Ascending aorta (tissue), 2 donors: ENCODE measurements around the gene RGS19. TPM values are rescaled to one million over a fixed set of nuclear protein-coding genes. Genes with fewer than 3 reads are reported as not detected.

Experiments used
- DNase-seq, 2 donors: peaks; one replicate each; pipeline ENCODE4 v3.0.0-alpha.2; 2019; ENCODE audit warnings: low spot score in 2 of 2
- H3K27ac ChIP-seq, 2 donors: fragments of 200-600 bp; sonication (generic); one replicate each; pipeline ENCODE4 v1.5.1; 2016 to 2017; ENCODE audit warnings: mild to moderate bottlenecking in 1 of 2
- H3K27me3 ChIP-seq: fragments of 200-600 bp; sonication (generic); one replicate; pipeline ENCODE4 v1.5.1; 2017
- H3K36me3 ChIP-seq, 2 donors: fragments of 200-600 bp; sonication (generic); one replicate each; pipeline ENCODE4 v1.5.1; 2016
- H3K4me1 ChIP-seq, 2 donors: fragments of 200-600 bp; sonication (generic); one replicate each; pipeline ENCODE4 v1.5.1; 2016 to 2017; ENCODE audit warnings: mild to moderate bottlenecking in 1 of 2
- H3K4me3 ChIP-seq, 2 donors: fragments of 200-600 bp; sonication (generic); one replicate each; pipeline ENCODE4 v1.5.1; 2016 to 2017; ENCODE audit warnings: mild to moderate bottlenecking in 1 of 2
- H3K9me3 ChIP-seq, 2 donors: fragments of 200-600 bp; sonication (generic); one replicate each; pipeline ENCODE4 v1.5.1; 2016
- CTCF ChIP-seq, 3 experiments: fragments of 200-600 bp in 2 of 3; fragments of 450-650 bp in 1 of 3; sonication (generic) in 2 of 3; IDR thresholded peaks; one replicate each; pipeline ENCODE4 v1.5.1; 2016 to 2019; ENCODE audit warnings: antibody characterized with exemption in 3 of 3, mild to moderate bottlenecking in 1 of 3, moderate library complexity in 1 of 3
- intact Hi-C: fragments of 100-400 bp; cut with DNase I; formaldehyde crosslinking; loops from one replicate; pipeline ENCODE4 v1.15.1; 2023
- total RNA-seq: library from RNA; depleted of rRNA; stranded (reverse); fragments of >200 nt; gene quantifications from one replicate; pipeline ENCODE4 v1.1.0, GENCODE V29; 2016

RGS19 gene
- total RNA-seq, 1 donor from 2014 or later = 109 TPM

DNA sequence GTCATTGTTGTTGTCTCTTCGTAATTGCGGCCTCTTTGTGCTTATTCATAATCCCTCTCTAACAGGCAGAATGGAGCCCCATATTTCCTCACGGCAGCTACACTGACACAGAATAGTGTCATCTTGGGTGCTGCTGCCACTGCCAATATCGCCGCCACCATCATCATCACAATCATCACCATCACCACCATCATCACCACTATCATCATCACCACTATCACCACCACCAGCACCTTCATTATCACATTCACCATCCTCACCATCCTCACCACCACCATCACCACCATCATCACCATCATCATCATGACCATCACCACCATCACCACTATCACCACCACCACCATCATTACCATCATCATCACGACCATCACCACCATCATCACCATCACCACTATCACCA, 17.2 kb upstream of the RGS19 start:
- intact Hi-C loops = no loop called here
- Histone ChIP-seq H3K9me3 (no peaks in the 10 kb centered on the region), H3K27me3 (no peaks in the 10 kb centered on the region), H3K4me1 (no peaks in the 10 kb centered on the region), H3K36me3 (no peaks in the 10 kb centered on the region), H3K27ac (no peak overlapping the region), H3K4me3 (no peak overlapping the region)
- no peak for TF ChIP-seq CTCF (IDR thresholded peaks at IDR 0.05)
- no peak for DNase-seq

DNA sequence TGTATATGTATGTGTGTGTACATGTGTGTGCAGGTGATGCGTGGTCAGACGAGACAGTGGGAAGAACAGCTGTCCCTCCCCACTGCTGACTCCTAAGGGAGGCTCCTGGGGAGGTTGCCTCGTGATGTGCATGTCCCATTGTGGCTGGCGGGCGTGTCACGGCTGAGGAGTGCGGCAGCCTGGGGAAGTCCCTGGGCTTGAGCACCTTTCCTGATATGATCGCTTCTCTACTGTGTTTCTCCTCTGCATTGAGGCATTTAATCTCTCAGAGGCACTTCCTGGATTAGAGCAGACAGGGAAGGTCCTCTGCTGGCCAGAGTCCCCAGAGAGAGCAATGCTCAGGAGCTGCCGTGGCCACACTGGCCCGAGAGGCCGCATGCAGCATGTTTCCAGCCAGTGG, 16.6 kb upstream of the RGS19 start:
- intact Hi-C loops = no loop called here
- Histone ChIP-seq H3K36me3 (no peaks in the 10 kb centered on the region), H3K27ac (no peak overlapping the region), H3K9me3 (no peaks in the 10 kb centered on the region), H3K27me3 (no peaks in the 10 kb centered on the region), H3K4me3 (no peak overlapping the region), H3K4me1 (no peaks in the 10 kb centered on the region)
- TF ChIP-seq CTCF (IDR thresholded peaks at IDR 0.05) = no peak
- no peak for DNase-seq

- no peak overlapping the region for H3K4me3 ChIP-seq
- DNase-seq = no peak
- no peaks in the 10 kb centered on the region for H3K36me3 ChIP-seq
- H3K27ac ChIP-seq = no peak overlapping the region
- no peak for TF ChIP-seq CTCF (IDR thresholded peaks at IDR 0.05)
- intact Hi-C loops = no loop called here
- H3K4me1 ChIP-seq = no peaks in the 10 kb centered on the region
- H3K27me3 ChIP-seq = no peaks in the 10 kb centered on the region
- no peaks in the 10 kb centered on the region for H3K9me3 ChIP-seq
Measured at GRCh38 chr20:64095455-64095854, 16.1 kb upstream of the RGS19 start.

DNA sequence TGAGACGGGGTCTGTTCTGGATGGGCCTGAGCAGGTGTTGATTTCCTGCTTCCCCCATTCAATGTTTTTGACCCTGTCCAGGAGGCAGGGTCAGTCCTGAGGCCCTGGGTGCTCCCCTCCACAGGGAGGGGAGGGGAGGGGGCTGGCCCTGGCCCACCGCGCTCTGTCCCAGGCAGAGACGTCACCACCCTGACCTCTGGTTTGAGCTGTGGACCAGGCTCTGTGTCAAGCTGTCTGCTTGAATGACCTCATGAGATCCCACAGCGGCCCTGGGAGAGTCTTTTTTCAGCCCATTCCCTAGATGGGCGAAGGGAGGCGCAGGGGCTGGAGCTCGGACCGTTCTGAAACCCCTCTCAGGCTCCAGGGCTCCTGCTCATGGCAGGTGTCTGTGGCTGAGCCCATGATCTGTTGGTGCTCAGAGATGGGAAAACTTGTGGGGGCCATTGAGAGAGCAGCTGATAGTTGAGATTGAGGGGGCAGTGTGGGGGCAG, 13.7 kb upstream of the RGS19 start:
- no peaks in the 10 kb centered on the region for H3K36me3 ChIP-seq
- no peak for DNase-seq
- no peak overlapping the region for H3K27ac ChIP-seq
- no peak overlapping the region for H3K4me3 ChIP-seq
- H3K4me1 ChIP-seq = no peaks in the 10 kb centered on the region
- TF ChIP-seq CTCF (IDR thresholded peaks at IDR 0.05) = no peak
- no peaks in the 10 kb centered on the region for H3K27me3 ChIP-seq
- H3K9me3 ChIP-seq = no peaks in the 10 kb centered on the region
- intact Hi-C loops = no loop called here

GRCh38 chr20:64092258-64093012, 13.1 kb upstream of the RGS19 start:
- no peak for TF ChIP-seq CTCF (IDR thresholded peaks at IDR 0.05)
- H3K4me3 ChIP-seq = no peak overlapping the region
- intact Hi-C loops = no loop called here
- H3K9me3 ChIP-seq = no peaks in the 10 kb centered on the region
- H3K4me1 ChIP-seq = no peaks in the 10 kb centered on the region
- no peak for DNase-seq
- no peaks in the 10 kb centered on the region for H3K27me3 ChIP-seq
- H3K36me3 ChIP-seq = no peaks in the 10 kb centered on the region
- no peak overlapping the region for H3K27ac ChIP-seq
